Right cardiac atrium (tissue), 5 donors: ENCODE results near the gene ALDH3A1. TPM values are rescaled to one million over a fixed set of nuclear protein-coding genes. Genes with fewer than 3 reads are reported as not detected.
A peak's percentile ranks its signal among the peaks of the same experiment; 100 is the strongest.

Experiments
- ATAC-seq, 2 donors: fragments of 200-7000 bp; cut with Tn5 transposase; one replicate each; pipeline versions ENCODE4 v1.8.0 to v1.9.1; 2020; ENCODE audit warnings: moderate library complexity in 2 of 2, mild to moderate bottlenecking in 1 of 2
- DNase-seq, 3 donors: peaks; one replicate each; pipeline ENCODE4 v3.0.0-alpha.2; 2020
- H3K27ac ChIP-seq: one replicate; pipeline ENCODE4 v1.5.1; 2013; ENCODE audit warnings: mild to moderate bottlenecking, low read length, control low read depth, moderate library complexity
- H3K27me3 ChIP-seq: one replicate; pipeline ENCODE4 v1.6.1; 2013; ENCODE audit not compliant: control insufficient read depth, insufficient read depth
- H3K4me1 ChIP-seq: one replicate; pipeline ENCODE4 v1.6.1; 2013; ENCODE audit warnings: low read length; ENCODE audit not compliant: control insufficient read depth, insufficient read depth
- H3K4me3 ChIP-seq: one replicate; pipeline ENCODE4 v1.5.1; 2013; ENCODE audit warnings: low read length, control low read depth
- H3K9me3 ChIP-seq: one replicate; pipeline ENCODE4 v1.6.1; 2013; ENCODE audit warnings: low read length; ENCODE audit not compliant: control insufficient read depth
- WGBS: extraction: QIAGEN DNeasy Blood & Tissue Kit; methylation state at CpG from one replicate; pipeline ENCODE4 v1.1.7; 2013; 5-methylcytosine and 5-hydroxymethylcytosine counted together
- intact Hi-C, 4 donors: fragments of 100-400 bp; cut with DNase I; formaldehyde crosslinking; loops; one replicate each; pipeline versions ENCODE4 v1.11.0 to v1.14.0; 2022 to 2023
- polyA plus RNA-seq: library from polyadenylated mRNA; stranded (reverse); fragments of 200-250 nt; gene quantifications from one replicate; pipeline ENCODE4 v1.2.3, GENCODE V29; 2013
- total RNA-seq, 4 donors: library from RNA; stranded (reverse); fragmentation: NEBNext Ultra II Directional; extraction: Animal tissue kit (Norgen Biotek cat#: 25700); gene quantifications; one replicate each; pipeline ENCODE4 v1.2.1, GENCODE V29; 2021
- donor health status: healthy with polysubstance abuse.
- donor health status: DM: no; HTN: yes; CAD: no.
- donor health status: DM: no; HTN: no; CAD: no.
- donor health status: DM: no; HTN: yes; CAD: no; lungs with severe emphysema.
- donor health status: DM: yes; HTN: yes; CAD: no.

Gene ALDH3A1
- total and polyA plus RNA-seq, 5 donors = 0.09 to 0.50 (median 0.23) TPM

- H3K4me3 ChIP-seq = no peak overlapping the region
- DNase-seq (peak in 1 of 3 donors; percentile 28), ATAC-seq (no peak)
- H3K27me3 ChIP-seq = no peaks in the 10 kb centered on the region
- H3K9me3 ChIP-seq = no peaks in the 10 kb centered on the region
- 90% methylated on average over 9 of the region's 9 CpGs for WGBS
- intact Hi-C loops = no loop called here
- no peak overlapping the region for H3K27ac ChIP-seq
- H3K4me1 ChIP-seq = no peaks in the 10 kb centered on the region
Measured at GRCh38 chr17:19750020-19750572, 2.0 kb upstream of the ALDH3A1 start.

GRCh38 chr17:19748807-19749193 is 702 bp upstream of the ALDH3A1 start:
- H3K27me3 ChIP-seq = no peaks in the 10 kb centered on the region
- no peaks in the 10 kb centered on the region for H3K4me1 ChIP-seq
- no peak overlapping the region for H3K27ac ChIP-seq
- no peaks in the 10 kb centered on the region for H3K9me3 ChIP-seq
- ATAC-seq (no peak), DNase-seq (peak in 1 of 3 donors; percentile 16)
- H3K4me3 ChIP-seq = no peak overlapping the region
- intact Hi-C loops = loop anchor here in 1 of 4 donors (10.0 kb wide), 1 partner anchor 74 kb away; no protein-coding TSS in a partner anchor
- 80% methylated on average over 13 of the region's 13 CpGs for WGBS

GRCh38 chr17:19747159-19747719 is 859 bp downstream of the ALDH3A1 start:
- ATAC-seq (no peak), DNase-seq (peak in 1 of 3 donors; percentile 11)
- Histone ChIP-seq H3K4me3 (no peak overlapping the region), H3K4me1 (no peaks in the 10 kb centered on the region), H3K27ac (no peak overlapping the region), H3K9me3 (no peaks in the 10 kb centered on the region), H3K27me3 (no peaks in the 10 kb centered on the region)
- WGBS = 94% methylated on average over 13 of the region's 13 CpGs
- intact Hi-C loops = loop anchor here in 1 of 4 donors (10.0 kb wide), 1 partner anchor 72 kb away; no protein-coding TSS in a partner anchor

- no peaks in the 10 kb centered on the region for H3K4me1 ChIP-seq
- no peaks in the 10 kb centered on the region for H3K27me3 ChIP-seq
- no peak overlapping the region for H3K27ac ChIP-seq
- ATAC-seq (no peak), DNase-seq (peak in 1 of 3 donors; percentile 5)
- intact Hi-C loops = loop anchor here in 1 of 4 donors (10.0 kb wide), 1 partner anchor 72 kb away; no protein-coding TSS in a partner anchor
- no peak overlapping the region for H3K4me3 ChIP-seq
- WGBS = 93% methylated on average over 20 of the region's 20 CpGs
- H3K9me3 ChIP-seq = no peaks in the 10 kb centered on the region
Measured at GRCh38 chr17:19746517-19746916, 1.6 kb downstream of the ALDH3A1 start.

- peak overlapping the region; percentile 56 for H3K4me3 ChIP-seq
Measured at GRCh38 chr17:19744922-19745757, 3.0 kb downstream of the ALDH3A1 start.

GRCh38 chr17:19744492-19744891 is 3.6 kb downstream of the ALDH3A1 start:
- peak; percentile 53 to 59 for ATAC-seq
- intact Hi-C loops = loop anchor here in 1 of 4 donors (10.0 kb wide), 1 partner anchor 70 kb away; no protein-coding TSS in a partner anchor

More at GRCh38 chr17:19744922-19745757, 3.0 kb downstream of the ALDH3A1 start:
- peak; percentile 90 to 97 (median 97) for DNase-seq
- H3K4me1 ChIP-seq = no peaks in the 10 kb centered on the region
- ATAC-seq = peak; percentile 88 to 89
- intact Hi-C loops = loop anchor here in 1 of 4 donors (10.0 kb wide), 1 partner anchor 70 kb away; no protein-coding TSS in a partner anchor
- no peak overlapping the region for H3K27ac ChIP-seq
- H3K9me3 ChIP-seq = no peaks in the 10 kb centered on the region
- WGBS = 19% methylated on average over 50 of the region's 50 CpGs
- H3K27me3 ChIP-seq = no peaks in the 10 kb centered on the region

GRCh38 chr17:19743101-19744100 is 4.7 kb downstream of the ALDH3A1 start:
- no peak for ATAC-seq
- intact Hi-C loops = loop anchor here in 1 of 4 donors (10.0 kb wide), 1 partner anchor 69 kb away; no protein-coding TSS in a partner anchor
- no peaks in the 10 kb centered on the region for H3K9me3 ChIP-seq
- DNase-seq = peak in 2 of 3 donors; percentile 43 to 55
- 93% methylated on average over 34 of the region's 34 CpGs for WGBS
- H3K27ac ChIP-seq = no peak overlapping the region
- H3K27me3 ChIP-seq = no peaks in the 10 kb centered on the region
- H3K4me3 ChIP-seq = no peak overlapping the region
- no peaks in the 10 kb centered on the region for H3K4me1 ChIP-seq

More at GRCh38 chr17:19744492-19744891, 3.6 kb downstream of the ALDH3A1 start:
- H3K4me3 ChIP-seq = peak overlapping the region; percentile 56
- 6% methylated on average over 26 of the region's 26 CpGs for WGBS
- H3K4me1 ChIP-seq = no peaks in the 10 kb centered on the region
- peak in 2 of 3 donors; percentile 48 to 72 for DNase-seq
- no peaks in the 10 kb centered on the region for H3K27me3 ChIP-seq
- no peak overlapping the region for H3K27ac ChIP-seq
- H3K9me3 ChIP-seq = no peaks in the 10 kb centered on the region

- DNase-seq (peak in 1 of 3 donors; percentile 22), ATAC-seq (no peak)
- intact Hi-C loops = loop anchor here in 1 of 4 donors (10.0 kb wide), 1 partner anchor 68 kb away; no protein-coding TSS in a partner anchor
- Histone ChIP-seq H3K4me1 (no peaks in the 10 kb centered on the region), H3K27ac (no peak overlapping the region), H3K4me3 (no peak overlapping the region), H3K9me3 (no peaks in the 10 kb centered on the region), H3K27me3 (no peaks in the 10 kb centered on the region)
- WGBS = 94% methylated on average over 10 of the region's 10 CpGs
Measured at GRCh38 chr17:19742495-19742894, 5.6 kb downstream of the ALDH3A1 start.

GRCh38 chr17:19741832-19742457 is 6.2 kb downstream of the ALDH3A1 start:
- intact Hi-C loops = loop anchor here in 1 of 4 donors (10.0 kb wide), 1 partner anchor 67 kb away; no protein-coding TSS in a partner anchor
- H3K4me3 ChIP-seq = no peak overlapping the region
- no peaks in the 10 kb centered on the region for H3K9me3 ChIP-seq
- no peak for DNase-seq
- ATAC-seq = no peak
- WGBS = 85% methylated on average over 14 of the region's 14 CpGs
- no peaks in the 10 kb centered on the region for H3K27me3 ChIP-seq
- H3K27ac ChIP-seq = no peak overlapping the region
- no peaks in the 10 kb centered on the region for H3K4me1 ChIP-seq
